Measurements from ENCODE around the gene DNAJB14.

Gene DNAJB14

GRCh38 chr4:99945718-99946355, 581 bp downstream of the DNAJB14 start:
- DNase-seq (ENCODE audit: low read depth in 2 of 2): no peak

GRCh38 chr4:99943904-99944437, 2.4 kb downstream of the DNAJB14 start:
- DNase-seq (ENCODE audit: low read depth in 2 of 2): no peak

GRCh38 chr4:99938243-99938753, 8.1 kb downstream of the DNAJB14 start:
- DNase-seq (ENCODE audit: low read depth in 2 of 2): no peak

GRCh38 chr4:99934891-99935290, 11.5 kb downstream of the DNAJB14 start:
- DNase-seq (ENCODE audit: low read depth in 2 of 2): no peak

- DNase-seq (ENCODE audit: low read depth in 2 of 2): no peak
These were observed 18.9 kb downstream of the DNAJB14 start for GRCh38 chr4:99927566-99927965.

GRCh38 chr4:99921174-99921573, 25.2 kb downstream of the DNAJB14 start:
- DNase-seq (ENCODE audit: low read depth in 2 of 2): no peak

GRCh38 chr4:99918656-99919055, 27.8 kb downstream of the DNAJB14 start:
- DNase-seq (ENCODE audit: low read depth in 2 of 2): no peak

- no peak for DNase-seq (ENCODE audit: low read depth in 2 of 2)
These were observed 28.8 kb downstream of the DNAJB14 start for GRCh38 chr4:99917575-99917974.

- DNase-seq (ENCODE audit: low read depth in 2 of 2): no peak
These were observed 31.0 kb downstream of the DNAJB14 start for GRCh38 chr4:99915449-99915848.

GRCh38 chr4:99894998-99895397, 51.4 kb downstream of the DNAJB14 start:
- DNase-seq (ENCODE audit: low read depth in 2 of 2): no peak

GRCh38 chr4:99894161-99894997, 52.0 kb downstream of the DNAJB14 start, which contains the start of gene LAMTOR3:
Gene LAMTOR3, minus strand, starts transcription at chr4:99894427. Its CDS starts 464 bp downstream, at chr4:99893963.
- peak; percentile 79 to 85 for DNase-seq (ENCODE audit: low read depth in 2 of 2)

GRCh38 chr4:99893839-99894160, 52.6 kb downstream of the DNAJB14 start:
- DNase-seq (ENCODE audit: low read depth in 2 of 2): no peak

GRCh38 chr4:99893029-99893428, 53.4 kb downstream of the DNAJB14 start:
- DNase-seq (ENCODE audit: low read depth in 2 of 2): no peak

- no peak for DNase-seq (ENCODE audit: low read depth in 2 of 2)
These were observed 55.1 kb downstream of the DNAJB14 start for GRCh38 chr4:99891351-99891750.

GRCh38 chr4:99887837-99888236, 58.6 kb downstream of the DNAJB14 start:
- no peak for DNase-seq (ENCODE audit: low read depth in 2 of 2)

- DNase-seq (ENCODE audit: low read depth in 2 of 2): no peak
These were observed 60.3 kb downstream of the DNAJB14 start for GRCh38 chr4:99886146-99886545.

GRCh38 chr4:99885687-99886086, 60.7 kb downstream of the DNAJB14 start:
- no peak for DNase-seq (ENCODE audit: low read depth in 2 of 2)

- no peak for DNase-seq (ENCODE audit: low read depth in 2 of 2)
These were observed 61.3 kb downstream of the DNAJB14 start for GRCh38 chr4:99885063-99885664.

- no peak for DNase-seq (ENCODE audit: low read depth in 2 of 2)
These were observed 67.0 kb downstream of the DNAJB14 start for GRCh38 chr4:99879458-99879857.

GRCh38 chr4:99878604-99879003, 67.8 kb downstream of the DNAJB14 start:
- DNase-seq (ENCODE audit: low read depth in 2 of 2): no peak

GRCh38 chr4:99876946-99877345, 69.5 kb downstream of the DNAJB14 start:
- no peak for DNase-seq (ENCODE audit: low read depth in 2 of 2)

- DNase-seq (ENCODE audit: low read depth in 2 of 2): no peak
These were observed 71.3 kb downstream of the DNAJB14 start for GRCh38 chr4:99875071-99875470.

Measured in stimulated activated CD8-positive, alpha-beta memory T cell treated with anti-CD3 and anti-CD28 coated beads, Interleukin-15, amount 100 ng/mL, for 4 hours (primary cell).